H1 (cell line): ENCODE measurements around the gene SV2A.

Experiments used
- CBX8 ChIP-seq: fragments of 300-800, 300-1000 bp; sonication (generic); IDR thresholded peaks from 2 replicates; pipeline ENCODE4 v1.7.1; 2016; ENCODE audit warnings: low read depth, low read length, borderline replicate concordance
- CREB1 ChIP-seq: IDR thresholded peaks from 2 replicates; pipeline ENCODE4 v1.6.1; 2012; ENCODE audit warnings: inconsistent platforms
- CTCF ChIP-seq, 3 experiments: IDR thresholded peaks; 1 replicate in 2 of 3; 2 replicates in 1 of 3; pipeline versions ENCODE4 v1.5.1 to v1.6.1; 2011; ENCODE audit warnings: low read length in 3 of 3, mild to moderate bottlenecking in 3 of 3, inconsistent platforms in 2 of 3, low read depth in 1 of 3, moderate library complexity in 1 of 3; ENCODE audit not compliant: insufficient read depth in 1 of 3; ENCODE audit errors: control extremely low read depth in 1 of 3
- EP300 ChIP-seq, 2 experiments: IDR thresholded peaks; 1 replicate in 1 of 2; 2 replicates in 1 of 2; pipeline ENCODE4 v1.6.1; 2011 to 2012; ENCODE audit warnings: low read depth in 2 of 2, low read length in 2 of 2, mild to moderate bottlenecking in 2 of 2, borderline replicate concordance in 1 of 2, inconsistent platforms in 1 of 2, moderate library complexity in 1 of 2
- EZH2 ChIP-seq: fragments of 200-600 bp; sonication (generic); IDR thresholded peaks from 2 replicates; pipeline ENCODE4 v1.7.1; 2012; ENCODE audit warnings: low read depth, mild to moderate bottlenecking, moderate library complexity, low read length, inconsistent platforms; ENCODE audit not compliant: severe bottlenecking
- SIX5 ChIP-seq: IDR thresholded peaks from 2 replicates; pipeline ENCODE4 v1.6.1; 2011; ENCODE audit warnings: mild to moderate bottlenecking, low read depth, low read length
- SP4 ChIP-seq: IDR thresholded peaks from 2 replicates; pipeline ENCODE4 v1.6.1; 2012; ENCODE audit warnings: low read length, inconsistent platforms

- no peak for TF ChIP-seq EZH2
- TF ChIP-seq CREB1 = no peak; the same call in none of the 2 replicates
- TF ChIP-seq SP4 = no peak
- TF ChIP-seq EP300 (IDR thresholded peaks at IDR 0.05; ENCODE audit: borderline replicate concordance in 1 of 2, low read depth in 2 of 2, low read length in 2 of 2) = no peak
- no peak for TF ChIP-seq CTCF (IDR thresholded peaks at IDR 0.05; ENCODE audit: control extremely low read depth in 1 of 3, insufficient read depth in 1 of 3, low read depth in 1 of 3, low read length in 3 of 3)
- no peak for TF ChIP-seq SIX5
- no peak for TF ChIP-seq CBX8
Observed at GRCh38 chr1:149887456-149888246, 30.0 kb downstream of the SV2A start.
